PFSK-1 (cell line): Measurements from ENCODE around the gene CYSTM1.

Source experiments
- FOXP2 ChIP-seq: optimal IDR thresholded peaks from 2 replicates; pipeline ENCODE3; 2011; ENCODE audit warnings: borderline replicate concordance, control low read depth, inconsistent platforms; ENCODE audit not compliant: insufficient read depth; ENCODE audit errors: extremely low read length, extremely low read depth
- POLR2AphosphoS5 ChIP-seq: IDR thresholded peaks from 2 replicates; pipeline ENCODE4 v1.6.1; 2012; ENCODE audit warnings: low read depth, mild to moderate bottlenecking, control low read depth, low read length, moderate library complexity
- SIN3A ChIP-seq: IDR thresholded peaks from 2 replicates; pipeline ENCODE4 v1.6.1; 2012; ENCODE audit warnings: mild to moderate bottlenecking, low read length, moderate library complexity, borderline replicate concordance; ENCODE audit not compliant: insufficient read depth
- TAF1 ChIP-seq: IDR thresholded peaks from 2 replicates; pipeline ENCODE4 v1.6.1; 2012; ENCODE audit warnings: low read length, control low read depth, borderline replicate concordance; ENCODE audit not compliant: insufficient read depth
- TF ChIP-seq, protein P1 (sequence below), 2 experiments: IDR thresholded peaks; 2 replicates each; pipeline versions ENCODE4 v1.6.1 to v1.8.0; 2011 to 2012; ENCODE audit warnings: low read depth in 2 of 2, low read length in 2 of 2, control low read depth in 1 of 2, inconsistent platforms in 1 of 2, mild to moderate bottlenecking in 1 of 2, moderate library complexity in 1 of 2; ENCODE audit not compliant: insufficient read depth in 1 of 2

The CYSTM1 gene

DNA sequence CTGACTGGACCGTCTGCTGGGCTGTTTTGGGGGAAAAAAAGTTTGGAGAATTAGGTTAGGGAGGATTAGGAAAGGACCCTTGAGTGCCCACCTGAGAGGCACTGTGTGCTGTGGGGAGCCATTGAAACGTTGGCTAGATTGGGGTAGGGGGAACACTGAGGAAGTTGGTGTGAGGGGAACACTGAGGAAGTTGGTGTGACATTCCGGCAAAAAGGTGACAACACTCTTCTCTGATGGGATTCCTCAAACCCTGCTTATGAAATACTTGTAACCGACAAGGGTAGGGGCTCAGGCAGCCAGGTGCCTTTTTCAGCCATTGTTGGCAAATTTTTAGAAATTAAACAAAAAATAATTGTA is 1.0 kb downstream of the CYSTM1 start:
- TF ChIP-seq POLR2AphosphoS5 = no peak
- no peak for TF ChIP-seq SIN3A
- TF ChIP-seq TAF1 = no peak
- no peak for TF ChIP-seq FOXP2
- TF ChIP-seq, protein P1, sequence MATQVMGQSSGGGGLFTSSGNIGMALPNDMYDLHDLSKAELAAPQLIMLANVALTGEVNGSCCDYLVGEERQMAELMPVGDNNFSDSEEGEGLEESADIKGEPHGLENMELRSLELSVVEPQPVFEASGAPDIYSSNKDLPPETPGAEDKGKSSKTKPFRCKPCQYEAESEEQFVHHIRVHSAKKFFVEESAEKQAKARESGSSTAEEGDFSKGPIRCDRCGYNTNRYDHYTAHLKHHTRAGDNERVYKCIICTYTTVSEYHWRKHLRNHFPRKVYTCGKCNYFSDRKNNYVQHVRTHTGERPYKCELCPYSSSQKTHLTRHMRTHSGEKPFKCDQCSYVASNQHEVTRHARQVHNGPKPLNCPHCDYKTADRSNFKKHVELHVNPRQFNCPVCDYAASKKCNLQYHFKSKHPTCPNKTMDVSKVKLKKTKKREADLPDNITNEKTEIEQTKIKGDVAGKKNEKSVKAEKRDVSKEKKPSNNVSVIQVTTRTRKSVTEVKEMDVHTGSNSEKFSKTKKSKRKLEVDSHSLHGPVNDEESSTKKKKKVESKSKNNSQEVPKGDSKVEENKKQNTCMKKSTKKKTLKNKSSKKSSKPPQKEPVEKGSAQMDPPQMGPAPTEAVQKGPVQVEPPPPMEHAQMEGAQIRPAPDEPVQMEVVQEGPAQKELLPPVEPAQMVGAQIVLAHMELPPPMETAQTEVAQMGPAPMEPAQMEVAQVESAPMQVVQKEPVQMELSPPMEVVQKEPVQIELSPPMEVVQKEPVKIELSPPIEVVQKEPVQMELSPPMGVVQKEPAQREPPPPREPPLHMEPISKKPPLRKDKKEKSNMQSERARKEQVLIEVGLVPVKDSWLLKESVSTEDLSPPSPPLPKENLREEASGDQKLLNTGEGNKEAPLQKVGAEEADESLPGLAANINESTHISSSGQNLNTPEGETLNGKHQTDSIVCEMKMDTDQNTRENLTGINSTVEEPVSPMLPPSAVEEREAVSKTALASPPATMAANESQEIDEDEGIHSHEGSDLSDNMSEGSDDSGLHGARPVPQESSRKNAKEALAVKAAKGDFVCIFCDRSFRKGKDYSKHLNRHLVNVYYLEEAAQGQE (IDR thresholded peaks at IDR 0.05; ENCODE audit: insufficient read depth in 1 of 2, low read depth in 2 of 2, low read length in 2 of 2) = no peak

DNA sequence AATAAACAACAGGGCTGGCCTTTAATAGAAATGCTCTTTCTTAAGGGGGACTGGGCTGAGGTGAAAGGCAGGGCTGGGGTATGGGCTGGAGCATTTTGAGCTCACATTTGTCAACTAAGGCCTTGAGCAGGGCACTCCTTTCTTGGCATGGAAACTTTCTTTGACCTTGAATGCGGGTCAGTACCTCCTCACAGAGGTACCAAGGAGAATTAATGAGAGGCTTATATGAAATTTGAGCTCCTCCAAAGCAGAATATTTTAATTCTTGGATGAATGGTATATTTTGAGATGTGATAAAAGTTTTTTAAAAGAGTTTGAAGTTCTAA is 3.1 kb downstream of the CYSTM1 start:
- no peak for TF ChIP-seq SIN3A
- no peak for TF ChIP-seq FOXP2

DNA sequence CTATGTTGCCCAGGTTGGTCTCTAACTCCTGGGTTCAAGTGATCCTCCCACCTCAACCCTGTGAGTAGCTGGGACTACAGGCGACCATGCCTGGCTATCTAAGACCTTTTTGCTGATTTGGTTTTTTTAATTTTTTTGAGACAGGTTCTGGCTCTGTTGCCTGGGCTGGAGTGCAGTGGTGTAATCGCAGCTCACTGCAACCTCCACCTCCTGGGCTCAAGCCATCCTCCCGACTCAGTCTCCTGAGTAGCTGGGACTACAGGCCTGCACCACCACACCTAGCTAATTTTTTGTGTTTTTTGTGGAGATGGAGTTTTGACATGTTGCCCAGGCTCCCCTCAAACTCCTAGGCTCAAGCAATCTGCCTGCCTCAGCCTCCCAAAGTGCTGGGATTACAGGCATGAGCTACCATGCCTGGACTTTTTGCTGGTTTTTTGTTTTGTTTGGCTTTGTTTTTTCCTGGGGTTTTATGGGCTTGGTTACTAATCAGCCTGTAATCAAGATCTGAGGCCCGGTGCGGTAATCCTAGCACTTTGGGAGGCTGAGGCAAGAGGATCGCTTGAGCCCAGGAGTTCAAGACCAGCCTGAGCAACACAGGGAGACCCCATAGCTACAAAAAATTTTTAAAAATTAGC is 3.6 kb downstream of the CYSTM1 start:
- TF ChIP-seq SIN3A = no peak
- no peak for TF ChIP-seq FOXP2
- no peak for TF ChIP-seq POLR2AphosphoS5
- TF ChIP-seq, protein P1 (IDR thresholded peaks at IDR 0.05; ENCODE audit: insufficient read depth in 1 of 2, low read depth in 2 of 2, low read length in 2 of 2) = no peak
- TF ChIP-seq TAF1 = no peak

DNA sequence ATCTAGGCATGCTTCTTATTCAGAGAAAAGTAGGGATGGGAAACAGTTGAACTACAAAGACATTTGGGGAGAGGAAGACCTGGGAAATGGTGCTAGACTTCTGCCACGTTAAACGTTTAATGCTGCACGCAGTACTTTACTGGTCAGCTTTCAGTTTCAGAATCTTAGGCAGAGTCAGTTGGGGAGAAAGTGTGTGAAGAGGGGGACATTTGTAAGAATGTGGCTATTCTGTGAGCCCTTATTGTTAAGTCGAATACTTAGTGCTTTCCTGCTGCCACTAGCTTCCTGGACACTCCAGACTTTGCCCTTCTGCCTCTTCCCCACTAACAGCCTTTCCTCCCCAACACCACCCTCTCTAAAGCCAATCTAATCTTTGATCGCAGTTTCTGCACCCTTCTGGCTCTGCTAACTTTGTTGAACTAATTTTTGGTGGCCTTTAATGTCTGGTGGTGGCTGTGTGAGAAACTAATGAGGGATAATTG is 6.1 kb downstream of the CYSTM1 start:
- TF ChIP-seq POLR2AphosphoS5 (no peak), TAF1 (no peak), FOXP2 (no peak), SIN3A (no peak)
- TF ChIP-seq, protein P1 (IDR thresholded peaks at IDR 0.05; ENCODE audit: insufficient read depth in 1 of 2, low read depth in 2 of 2, low read length in 2 of 2) = no peak

DNA sequence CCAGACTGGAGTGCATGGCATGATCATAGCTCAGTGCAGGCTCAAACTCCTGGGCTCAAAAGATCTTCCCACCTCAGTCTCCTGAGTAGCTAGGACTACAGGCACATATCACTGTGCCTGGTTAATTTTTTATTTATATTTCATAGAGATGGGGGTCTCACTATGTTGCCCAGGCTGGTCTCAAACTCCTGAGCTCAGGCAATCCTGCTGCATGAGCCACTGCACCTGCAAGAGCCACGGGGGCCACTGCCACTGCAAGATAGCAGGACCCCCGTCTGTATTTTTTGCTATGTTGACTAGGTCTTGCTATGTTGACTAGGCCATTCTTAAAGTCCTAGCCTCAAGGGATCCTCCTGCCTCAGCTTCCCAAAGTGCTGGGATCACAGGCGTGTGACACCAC is 6.5 kb downstream of the CYSTM1 start:
- TF ChIP-seq SIN3A = no peak
- TF ChIP-seq TAF1 = no peak
- TF ChIP-seq FOXP2 = no peak
- TF ChIP-seq, protein P1 (IDR thresholded peaks at IDR 0.05; ENCODE audit: insufficient read depth in 1 of 2, low read depth in 2 of 2, low read length in 2 of 2) = no peak
- TF ChIP-seq POLR2AphosphoS5 = no peak
